ENCODE data around the gene SCIN.
A peak's percentile ranks its signal among the peaks of the same experiment; 100 is the strongest.
"Not testable (repeated sequence)": the region's sequence is repeated elsewhere in the genome, so short reads cannot be mapped to it uniquely, and the experiment has no call there.

The SCIN gene

DNA sequence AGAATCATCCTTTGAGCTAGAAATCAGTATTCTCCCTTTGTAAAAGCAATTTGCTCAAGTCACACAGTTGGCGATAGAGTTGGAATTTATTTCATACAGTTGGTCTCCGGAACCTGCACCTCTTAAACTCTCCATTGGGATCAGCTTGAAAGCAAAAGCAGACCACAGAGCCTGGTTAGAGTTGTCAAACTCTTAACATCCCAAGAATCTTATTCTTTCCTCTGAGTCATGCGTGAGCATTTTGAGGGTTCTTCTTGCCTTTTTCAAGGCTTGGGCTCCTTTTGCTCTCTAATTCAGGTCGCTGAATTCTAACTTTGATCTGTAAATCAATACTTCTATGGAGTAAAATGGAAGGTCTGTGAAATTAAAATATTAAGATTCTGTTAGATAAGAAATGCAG, 19.6 kb upstream of the SCIN start:
- Histone ChIP-seq H3K4me1 (ENCODE audit: control insufficient read depth, low read depth, low read length) (no peaks in the 10 kb centered on the region), H3K9me3 (ENCODE audit: control insufficient read depth, low read depth, low read length) (no peaks in the 10 kb centered on the region), H3K4me3 (ENCODE audit: low read length) (no peak overlapping the region), H3K9ac (ENCODE audit: low read length) (no peak overlapping the region), H3K36me3 (ENCODE audit: control insufficient read depth, low read depth, low read length) (no peaks in the 10 kb centered on the region), H3K27me3 (ENCODE audit: control insufficient read depth, insufficient read depth, low read length) (no peaks in the 10 kb centered on the region), H3K27ac (ENCODE audit: low read length) (no peak overlapping the region)

DNA sequence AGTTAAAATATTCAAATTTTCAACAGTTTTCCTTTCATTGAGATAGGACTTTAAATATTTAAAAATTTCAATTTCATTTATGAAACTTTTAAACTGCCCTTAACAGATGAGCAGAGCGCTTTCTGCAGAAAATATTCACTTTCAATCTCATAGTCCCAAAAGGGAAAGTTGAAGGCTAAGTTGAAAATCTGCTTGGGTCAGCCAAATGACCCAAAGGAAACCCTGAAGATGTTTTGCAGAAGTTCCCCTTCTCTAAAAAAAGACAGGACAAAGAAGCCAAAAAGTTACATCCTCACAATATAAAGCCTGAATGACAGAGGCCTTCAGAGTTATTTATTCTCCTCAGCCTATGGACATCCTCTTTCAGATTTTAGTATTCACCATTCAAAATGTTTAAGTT, 17.6 kb upstream of the SCIN start:
- H3K4me3 ChIP-seq (ENCODE audit: low read length), result no peak overlapping the region
- peaks cover 5% of the 10 kb centered on the region for H3K4me1 ChIP-seq (ENCODE audit: control insufficient read depth, low read depth, low read length)
- no peaks in the 10 kb centered on the region for H3K27me3 ChIP-seq (ENCODE audit: control insufficient read depth, insufficient read depth, low read length)
- no peak overlapping the region for H3K27ac ChIP-seq (ENCODE audit: low read length)
- no peak overlapping the region for H3K9ac ChIP-seq (ENCODE audit: low read length)
- no peaks in the 10 kb centered on the region for H3K9me3 ChIP-seq (ENCODE audit: control insufficient read depth, low read depth, low read length)
- H3K36me3 ChIP-seq (ENCODE audit: control insufficient read depth, low read depth, low read length), result no peaks in the 10 kb centered on the region

DNA sequence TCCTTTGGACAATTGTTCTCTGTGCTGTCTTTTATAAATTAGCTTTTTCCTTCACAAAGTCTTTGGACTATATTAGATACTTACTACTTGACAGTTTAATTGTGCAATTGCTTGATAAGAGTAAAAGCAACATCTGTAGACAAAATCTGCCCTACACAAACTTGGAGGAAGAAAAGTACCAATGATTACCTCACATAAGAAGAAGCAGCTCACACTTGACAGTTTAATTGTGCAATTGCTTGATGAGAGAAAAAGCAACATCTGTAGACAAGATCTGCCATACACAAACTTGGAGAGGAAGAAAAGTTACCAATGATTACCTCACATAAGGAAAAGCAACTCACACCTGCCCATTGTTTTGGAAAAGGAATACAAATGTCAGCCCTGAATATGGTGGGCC, 17.1 kb upstream of the SCIN start:
- Histone ChIP-seq H3K4me1 (ENCODE audit: control insufficient read depth, low read depth, low read length) (peaks cover 5% of the 10 kb centered on the region), H3K27ac (ENCODE audit: low read length) (no peak overlapping the region), H3K36me3 (ENCODE audit: control insufficient read depth, low read depth, low read length) (no peaks in the 10 kb centered on the region), H3K27me3 (ENCODE audit: control insufficient read depth, insufficient read depth, low read length) (no peaks in the 10 kb centered on the region), H3K9ac (ENCODE audit: low read length) (no peak overlapping the region), H3K4me3 (ENCODE audit: low read length) (no peak overlapping the region), H3K9me3 (ENCODE audit: control insufficient read depth, low read depth, low read length) (no peaks in the 10 kb centered on the region)

DNA sequence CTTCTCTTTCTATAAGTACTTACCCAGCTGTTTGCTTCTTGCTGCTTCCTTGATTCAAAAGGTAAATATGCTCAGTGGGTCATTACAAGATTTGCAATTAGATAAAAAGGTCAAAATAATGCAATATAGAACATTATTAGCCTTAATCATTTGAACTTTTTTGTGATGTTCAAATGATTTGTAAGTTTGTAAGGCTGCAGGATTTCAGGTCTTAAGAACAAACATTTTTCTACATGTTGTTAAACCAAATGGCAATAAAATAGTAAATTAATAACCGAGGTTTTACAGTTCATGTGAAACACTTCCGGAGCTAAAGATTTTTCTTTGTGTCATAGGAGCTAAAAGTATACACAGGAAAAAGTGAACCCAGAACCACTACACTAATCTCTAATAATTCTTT, 16.2 kb upstream of the SCIN start:
- peaks cover 5% of the 10 kb centered on the region for H3K4me1 ChIP-seq (ENCODE audit: control insufficient read depth, low read depth, low read length)
- no peak overlapping the region for H3K27ac ChIP-seq (ENCODE audit: low read length)
- no peak overlapping the region for H3K9ac ChIP-seq (ENCODE audit: low read length)
- H3K36me3 ChIP-seq (ENCODE audit: control insufficient read depth, low read depth, low read length), result no peaks in the 10 kb centered on the region
- no peaks in the 10 kb centered on the region for H3K9me3 ChIP-seq (ENCODE audit: control insufficient read depth, low read depth, low read length)
- no peaks in the 10 kb centered on the region for H3K27me3 ChIP-seq (ENCODE audit: control insufficient read depth, insufficient read depth, low read length)
- H3K4me3 ChIP-seq (ENCODE audit: low read length), result no peak overlapping the region

DNA sequence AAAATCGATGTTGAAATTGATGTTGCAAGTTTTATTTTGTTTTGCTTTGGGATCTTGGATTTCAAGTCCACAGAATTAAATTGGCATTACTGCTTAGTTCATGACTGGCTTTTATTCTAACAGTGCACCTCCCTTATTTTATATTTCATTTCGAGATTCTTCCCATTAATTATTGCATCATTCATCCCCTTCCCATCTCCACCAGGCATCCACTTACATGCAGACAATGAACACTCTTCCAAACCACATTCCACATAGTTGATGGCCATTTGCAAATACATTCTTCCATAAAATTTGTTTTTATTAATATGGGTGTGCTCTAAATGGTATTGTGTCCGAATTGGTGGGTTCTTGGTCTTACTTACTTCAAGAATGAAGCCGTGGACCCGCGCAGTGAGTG, 15.6 kb upstream of the SCIN start:
- H3K4me3 ChIP-seq (ENCODE audit: low read length), result no peak overlapping the region
- H3K4me1 ChIP-seq (ENCODE audit: control insufficient read depth, low read depth, low read length), result peaks cover 5% of the 10 kb centered on the region
- no peaks in the 10 kb centered on the region for H3K9me3 ChIP-seq (ENCODE audit: control insufficient read depth, low read depth, low read length)
- no peak overlapping the region for H3K27ac ChIP-seq (ENCODE audit: low read length)
- no peaks in the 10 kb centered on the region for H3K36me3 ChIP-seq (ENCODE audit: control insufficient read depth, low read depth, low read length)
- H3K27me3 ChIP-seq (ENCODE audit: control insufficient read depth, insufficient read depth, low read length), result no peaks in the 10 kb centered on the region
- no peak overlapping the region for H3K9ac ChIP-seq (ENCODE audit: low read length)

DNA sequence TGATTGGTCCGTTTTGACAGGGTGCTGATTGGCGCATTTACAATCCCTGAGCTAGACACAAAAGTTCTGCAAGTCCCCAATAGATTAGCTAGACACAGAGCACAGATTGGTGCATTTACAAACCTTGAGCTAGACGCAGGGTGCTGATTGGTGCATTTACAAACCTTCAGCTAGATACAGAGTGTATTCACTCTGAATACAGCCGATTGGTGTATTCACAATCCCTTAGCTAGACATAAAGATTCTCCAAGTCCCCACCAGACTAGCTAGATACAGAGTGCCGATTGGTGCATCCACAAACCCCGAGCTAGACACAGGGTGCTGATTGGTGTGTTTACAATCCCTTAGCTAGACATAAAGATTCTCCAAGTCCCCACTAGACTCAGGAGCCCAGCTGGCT, 14.8 kb upstream of the SCIN start:
- not testable (repeated sequence) for H3K9ac ChIP-seq (ENCODE audit: low read length); H3K27ac ChIP-seq (ENCODE audit: low read length); H3K4me3 ChIP-seq (ENCODE audit: low read length); H3K9me3 ChIP-seq (ENCODE audit: control insufficient read depth, low read depth, low read length); H3K36me3 ChIP-seq (ENCODE audit: control insufficient read depth, low read depth, low read length); H3K4me1 ChIP-seq (ENCODE audit: control insufficient read depth, low read depth, low read length); H3K27me3 ChIP-seq (ENCODE audit: control insufficient read depth, insufficient read depth, low read length)

DNA sequence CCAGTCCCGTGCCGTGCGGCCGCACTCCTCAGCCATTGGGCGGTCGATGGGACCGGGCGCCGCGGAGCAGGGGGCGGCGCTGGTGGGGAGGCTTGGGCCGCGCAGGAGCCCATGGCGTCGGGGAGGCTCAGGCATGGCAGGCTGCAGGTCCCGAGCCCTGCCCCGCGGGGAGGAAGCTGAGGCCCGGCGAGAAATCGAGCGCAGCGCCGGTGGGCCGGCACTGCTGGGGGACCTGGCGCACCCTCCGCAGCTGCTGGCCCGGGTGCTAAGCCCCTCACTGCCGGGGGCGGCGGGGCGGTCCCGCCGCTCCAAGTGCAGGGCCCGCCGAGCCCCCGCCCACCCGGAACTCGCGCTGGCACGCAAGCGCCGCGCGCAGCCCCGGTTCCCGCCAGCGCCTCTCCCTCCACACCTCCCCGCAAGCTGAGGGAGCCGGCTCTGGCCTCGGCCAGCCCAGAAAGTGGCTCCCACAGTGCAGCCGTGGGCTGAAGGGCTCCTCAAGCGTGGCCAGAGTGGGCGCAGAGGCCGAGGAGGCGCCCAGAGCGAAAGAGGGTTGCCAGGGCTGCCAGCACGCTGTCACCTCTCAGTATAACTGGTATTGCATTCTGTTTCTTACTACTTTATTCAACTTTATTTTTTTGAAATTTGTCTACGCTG, 14.3 kb upstream of the SCIN start:
- not testable (repeated sequence) for H3K27me3 ChIP-seq (ENCODE audit: control insufficient read depth, insufficient read depth, low read length); H3K9me3 ChIP-seq (ENCODE audit: control insufficient read depth, low read depth, low read length); H3K9ac ChIP-seq (ENCODE audit: low read length); H3K36me3 ChIP-seq (ENCODE audit: control insufficient read depth, low read depth, low read length); H3K4me1 ChIP-seq (ENCODE audit: control insufficient read depth, low read depth, low read length); H3K27ac ChIP-seq (ENCODE audit: low read length); H3K4me3 ChIP-seq (ENCODE audit: low read length)

DNA sequence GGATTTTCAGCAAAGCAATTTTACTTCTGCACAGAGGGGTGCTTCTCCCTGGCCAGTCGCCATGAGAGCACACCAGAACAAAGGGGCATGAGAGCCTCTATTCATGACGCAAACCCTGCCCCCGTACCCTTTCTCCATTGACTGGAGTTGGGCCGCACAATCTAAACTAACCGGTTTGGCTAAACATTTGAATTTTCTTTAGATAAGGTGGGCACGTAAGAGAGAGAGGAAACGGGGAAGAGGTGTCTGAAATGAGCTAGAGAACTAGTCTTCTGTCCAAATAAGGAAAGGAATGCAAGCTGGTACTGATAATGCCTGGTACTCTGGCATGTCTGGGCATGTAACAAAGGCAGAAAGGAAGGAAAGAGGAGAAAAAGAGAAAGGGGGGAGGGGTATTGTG, 13.2 kb upstream of the SCIN start:
- H3K27ac ChIP-seq (ENCODE audit: low read length), result no peak overlapping the region
- H3K4me1 ChIP-seq (ENCODE audit: control insufficient read depth, low read depth, low read length), result peaks cover 5% of the 10 kb centered on the region
- H3K36me3 ChIP-seq (ENCODE audit: control insufficient read depth, low read depth, low read length), result no peaks in the 10 kb centered on the region
- H3K9me3 ChIP-seq (ENCODE audit: control insufficient read depth, low read depth, low read length), result no peaks in the 10 kb centered on the region
- H3K9ac ChIP-seq (ENCODE audit: low read length), result no peak overlapping the region
- no peaks in the 10 kb centered on the region for H3K27me3 ChIP-seq (ENCODE audit: control insufficient read depth, insufficient read depth, low read length)
- H3K4me3 ChIP-seq (ENCODE audit: low read length), result no peak overlapping the region

DNA sequence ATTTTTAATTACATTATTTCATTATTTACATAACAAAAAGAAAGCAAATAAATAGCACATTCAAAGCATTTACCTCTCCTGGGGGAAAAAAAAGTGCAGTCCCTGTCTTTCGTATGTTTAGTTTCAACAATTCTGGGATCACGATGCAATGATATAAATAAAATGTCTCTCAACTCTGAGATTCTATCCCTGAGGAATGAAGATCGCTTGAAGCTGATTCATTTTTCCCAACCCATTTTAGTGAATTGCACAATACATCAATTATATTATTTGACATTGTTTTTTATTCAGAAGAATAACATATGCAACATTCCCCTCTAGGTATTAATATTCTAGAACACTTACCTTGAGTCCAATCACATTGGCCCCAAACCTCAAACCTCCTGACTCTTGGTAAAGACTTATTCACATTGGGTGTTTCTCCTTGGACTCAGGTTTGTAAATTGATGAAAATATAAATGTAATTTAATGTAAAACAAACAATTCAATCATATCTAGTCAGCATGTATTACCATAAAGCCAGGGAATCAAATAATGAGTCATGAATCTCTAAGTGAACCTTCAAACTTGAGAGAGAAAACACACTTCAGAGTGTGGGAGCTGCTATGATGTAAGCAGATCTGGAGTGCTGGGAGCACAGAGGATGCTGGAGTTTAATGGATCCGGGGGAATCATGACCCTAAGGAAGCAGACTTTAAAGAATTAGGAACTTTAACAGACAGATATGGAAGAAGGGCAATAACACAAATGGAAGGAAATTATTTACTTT, 5.3 kb upstream of the SCIN start:
- no peaks in the 10 kb centered on the region for H3K36me3 ChIP-seq (ENCODE audit: control insufficient read depth, low read depth, low read length)

DNA sequence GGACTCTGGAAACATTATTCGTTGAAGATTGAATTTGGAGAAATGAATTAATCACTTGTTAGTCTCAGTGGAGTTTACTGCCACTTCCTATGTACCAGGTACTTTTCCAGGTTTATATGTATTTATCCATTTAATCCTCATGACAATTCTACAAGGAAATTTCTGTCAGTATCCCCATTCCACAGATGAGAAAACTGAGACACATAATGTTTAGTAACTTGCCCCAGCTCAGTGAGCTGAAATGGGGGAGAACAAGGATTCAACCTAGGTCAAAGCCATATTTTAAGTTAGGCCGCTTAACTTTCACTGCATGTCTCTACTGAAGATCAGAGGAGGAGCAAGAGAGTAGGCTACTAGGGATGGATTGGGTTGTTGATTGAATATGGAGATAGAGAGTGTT, 4.6 kb upstream of the SCIN start:
- Histone ChIP-seq H3K4me3 (ENCODE audit: low read length) (no peak overlapping the region), H3K9me3 (ENCODE audit: control insufficient read depth, low read depth, low read length) (no peaks in the 10 kb centered on the region), H3K4me1 (ENCODE audit: control insufficient read depth, low read depth, low read length) (peaks cover 6% of the 10 kb centered on the region), H3K36me3 (ENCODE audit: control insufficient read depth, low read depth, low read length) (no peaks in the 10 kb centered on the region), H3K9ac (ENCODE audit: low read length) (no peak overlapping the region), H3K27me3 (ENCODE audit: control insufficient read depth, insufficient read depth, low read length) (peaks cover 24% of the 10 kb centered on the region), H3K27ac (ENCODE audit: low read length) (no peak overlapping the region)

More for the DNA sequence above, 5.3 kb upstream of the SCIN start:
- no peak overlapping the region for H3K27ac ChIP-seq (ENCODE audit: low read length)
- peaks cover 17% of the 10 kb centered on the region for H3K27me3 ChIP-seq (ENCODE audit: control insufficient read depth, insufficient read depth, low read length)
- peaks cover 4% of the 10 kb centered on the region for H3K4me1 ChIP-seq (ENCODE audit: control insufficient read depth, low read depth, low read length)
- H3K9ac ChIP-seq (ENCODE audit: low read length), result no peak overlapping the region
- H3K9me3 ChIP-seq (ENCODE audit: control insufficient read depth, low read depth, low read length), result no peaks in the 10 kb centered on the region
- H3K4me3 ChIP-seq (ENCODE audit: low read length), result no peak overlapping the region

DNA sequence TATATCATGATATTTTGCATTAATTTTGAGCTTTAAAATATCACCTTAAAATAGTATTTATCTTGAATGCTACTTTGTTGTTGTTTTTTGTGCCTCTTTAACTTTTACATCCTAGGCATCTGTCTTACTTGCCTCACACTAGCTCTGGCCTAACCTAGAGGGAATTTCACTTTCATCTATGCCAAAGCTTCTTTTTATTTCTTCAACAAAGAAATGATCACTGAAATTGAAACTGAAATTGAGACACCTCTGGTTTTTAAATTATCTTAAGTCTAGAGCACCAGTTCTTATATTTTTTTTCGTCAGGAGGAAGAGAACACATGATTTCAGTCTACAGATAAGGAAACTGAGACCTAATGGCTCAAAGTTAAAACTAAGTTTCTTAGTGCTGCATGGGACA, 3.5 kb upstream of the SCIN start:
- Histone ChIP-seq H3K9ac (ENCODE audit: low read length) (no peak overlapping the region), H3K27ac (ENCODE audit: low read length) (no peak overlapping the region), H3K27me3 (ENCODE audit: control insufficient read depth, insufficient read depth, low read length) (peaks cover 36% of the 10 kb centered on the region), H3K9me3 (ENCODE audit: control insufficient read depth, low read depth, low read length) (no peaks in the 10 kb centered on the region), H3K36me3 (ENCODE audit: control insufficient read depth, low read depth, low read length) (no peaks in the 10 kb centered on the region), H3K4me1 (ENCODE audit: control insufficient read depth, low read depth, low read length) (peaks cover 6% of the 10 kb centered on the region), H3K4me3 (ENCODE audit: low read length) (no peak overlapping the region)

DNA sequence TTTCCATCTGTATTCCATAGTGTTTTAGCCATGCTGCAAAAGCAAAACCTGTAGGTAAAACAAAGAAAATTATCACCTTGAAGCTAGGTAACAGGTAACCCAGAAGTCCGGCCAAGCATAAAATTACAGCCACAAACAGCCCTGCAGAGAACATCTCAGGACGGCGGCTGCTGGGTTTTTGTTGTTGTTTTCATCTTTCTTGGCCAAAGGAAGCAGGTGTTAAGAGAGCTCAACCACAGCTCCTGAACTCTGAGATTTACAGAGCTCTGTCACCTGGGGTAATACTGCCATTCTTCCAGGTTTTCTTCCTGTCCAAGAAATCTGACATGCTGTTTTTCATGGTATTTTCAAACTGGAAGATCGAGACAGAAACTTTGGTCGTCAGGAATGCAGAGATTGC, 847 bp upstream of the SCIN start:
- Histone ChIP-seq H3K9me3 (ENCODE audit: control insufficient read depth, low read depth, low read length) (no peaks in the 10 kb centered on the region), H3K36me3 (ENCODE audit: control insufficient read depth, low read depth, low read length) (no peaks in the 10 kb centered on the region), H3K9ac (ENCODE audit: low read length) (no peak overlapping the region), H3K27me3 (ENCODE audit: control insufficient read depth, insufficient read depth, low read length) (peaks cover 46% of the 10 kb centered on the region), H3K4me3 (ENCODE audit: low read length) (peak overlapping the region; percentile 72), H3K4me1 (ENCODE audit: control insufficient read depth, low read depth, low read length) (peaks cover 6% of the 10 kb centered on the region), H3K27ac (ENCODE audit: low read length) (no peak overlapping the region)
